DOHH2 (cell line): ENCODE results near the gene PPP5C.

Experiments used
- H3F3A ChIP-seq: fragments of 200-600 bp; sonication (generic), shearing (Covaris generic); 2 replicates; pipeline ENCODE4 v1.6.0; 2016; ENCODE audit warnings: antibody characterized with exemption, mild to moderate bottlenecking; ENCODE audit not compliant: control insufficient read depth, insufficient read depth
- H3K27ac ChIP-seq: fragments of 200-600 bp; sonication (generic); 2 replicates; pipeline ENCODE4 v1.5.1; 2014; ENCODE audit warnings: low read depth, mild to moderate bottlenecking, low read length, moderate library complexity
- H3K27me3 ChIP-seq: fragments of 200-600 bp; sonication (generic); 2 replicates; pipeline ENCODE4 v1.6.1; 2014; ENCODE audit warnings: mild to moderate bottlenecking, low read length, mixed read lengths; ENCODE audit not compliant: control insufficient read depth
- H3K36me3 ChIP-seq: fragments of 200-600 bp; sonication (generic); 2 replicates; pipeline ENCODE4 v1.6.1; 2014; ENCODE audit warnings: mild to moderate bottlenecking, low read length, moderate library complexity, mixed read lengths; ENCODE audit not compliant: control insufficient read depth
- H3K4me1 ChIP-seq: fragments of 200-600 bp; sonication (generic); 2 replicates; pipeline ENCODE4 v1.6.1; 2014; ENCODE audit warnings: mild to moderate bottlenecking, low read length, mixed read lengths; ENCODE audit not compliant: control insufficient read depth
- H3K4me2 ChIP-seq: fragments of 200-600 bp; sonication (generic); 2 replicates; pipeline ENCODE4 v1.6.0; 2014; ENCODE audit warnings: mild to moderate bottlenecking, low read length, moderate library complexity
- H3K4me3 ChIP-seq: fragments of 200-600 bp; sonication (generic); 2 replicates; pipeline ENCODE4 v1.5.1; 2014; ENCODE audit warnings: mild to moderate bottlenecking, low read length, mixed read lengths
- H3K79me2 ChIP-seq: fragments of 200-600 bp; sonication (generic); 2 replicates; pipeline ENCODE4 v1.6.1; 2014; ENCODE audit warnings: mild to moderate bottlenecking, low read length, mixed read lengths; ENCODE audit not compliant: control insufficient read depth
- H3K9me2 ChIP-seq: fragments of 200-600 bp; sonication (generic); replicated peaks from 2 replicates; pipeline ENCODE4 v1.6.1; 2014; ENCODE audit warnings: mild to moderate bottlenecking, low read length, mixed read lengths; ENCODE audit not compliant: control insufficient read depth
- H3K9me3 ChIP-seq: fragments of 200-600 bp; sonication (generic); 2 replicates; pipeline ENCODE4 v1.6.1; 2014; ENCODE audit warnings: antibody characterized with exemption, low read length, mixed read lengths; ENCODE audit not compliant: control insufficient read depth, insufficient read depth
- H4K20me1 ChIP-seq: fragments of 200-600 bp; sonication (generic); 2 replicates; pipeline ENCODE4 v1.6.0; 2014; ENCODE audit warnings: low read depth, mild to moderate bottlenecking, antibody characterized with exemption, low read length, moderate library complexity; ENCODE audit not compliant: control insufficient read depth, insufficient read depth
- CTCF ChIP-seq: fragments of 200-600 bp; sonication (generic); IDR thresholded peaks from one replicate; pipeline ENCODE4 v1.5.1; 2014; ENCODE audit warnings: antibody characterized with exemption, mild to moderate bottlenecking, low read depth, low read length; ENCODE audit not compliant: poor library complexity, severe bottlenecking
- EZH2phosphoT487 ChIP-seq: fragments of 200-600 bp; sonication (generic); IDR thresholded peaks from 2 replicates; pipeline ENCODE4 v1.6.1; 2017; ENCODE audit warnings: borderline replicate concordance, mild to moderate bottlenecking, antibody characterized with exemption, low read length, moderate library complexity, mixed read lengths

Gene PPP5C

GRCh38 chr19:46351241-46352041, 4.6 kb downstream of the PPP5C start:
- peaks cover 96% of the 10 kb centered on the region for H3K79me2 ChIP-seq
- peak overlapping the region; percentile 92 for H3K27ac ChIP-seq
- no peaks in the 10 kb centered on the region for H4K20me1 ChIP-seq
- H3K36me3 ChIP-seq = peaks cover 58% of the 10 kb centered on the region
- peaks cover 86% of the 10 kb centered on the region for H3K4me1 ChIP-seq
- H3K4me2 ChIP-seq = peak overlapping the region; percentile 99
- no peak for TF ChIP-seq EZH2phosphoT487
- TF ChIP-seq CTCF = no peak
- H3K9me3 ChIP-seq = no peaks in the 10 kb centered on the region
- no peaks in the 10 kb centered on the region for H3K9me2 ChIP-seq
- peak overlapping the region; percentile 95 for H3K4me3 ChIP-seq
- peaks cover 4% of the 10 kb centered on the region for H3F3A ChIP-seq
- H3K27me3 ChIP-seq = no peaks in the 10 kb centered on the region

- Histone ChIP-seq H3F3A (peaks cover 4% of the 10 kb centered on the region), H3K27ac (peak overlapping the region; percentile 78), H3K9me2 (no peaks in the 10 kb centered on the region), H3K27me3 (no peaks in the 10 kb centered on the region), H3K4me2 (peak overlapping the region; percentile 9; the same call in 1 of the 2 replicates), H3K4me3 (no peak overlapping the region), H3K9me3 (no peaks in the 10 kb centered on the region), H3K79me2 (peaks cover 99% of the 10 kb centered on the region), H4K20me1 (no peaks in the 10 kb centered on the region), H3K4me1 (peaks cover 97% of the 10 kb centered on the region), H3K36me3 (peaks cover 74% of the 10 kb centered on the region)
- TF ChIP-seq CTCF (no peak), EZH2phosphoT487 (no peak)
Observed at GRCh38 chr19:46353730-46354528, 7.0 kb downstream of the PPP5C start.

- Histone ChIP-seq H3K36me3 (peaks cover 81% of the 10 kb centered on the region), H3K4me3 (peak overlapping the region; percentile 33), H3K79me2 (peaks cover 99% of the 10 kb centered on the region), H3K9me3 (no peaks in the 10 kb centered on the region), H3K4me1 (peaks cover 86% of the 10 kb centered on the region), H3K4me2 (peak overlapping the region; percentile 58), H3F3A (peaks cover 4% of the 10 kb centered on the region), H3K27me3 (no peaks in the 10 kb centered on the region), H4K20me1 (no peaks in the 10 kb centered on the region), H3K9me2 (no peaks in the 10 kb centered on the region), H3K27ac (peak overlapping the region; percentile 78)
- no peak for TF ChIP-seq CTCF
- TF ChIP-seq EZH2phosphoT487 = no peak
Observed at GRCh38 chr19:46355234-46356148, 8.6 kb downstream of the PPP5C start.
